ENCODE data around the gene CHRNB2.

Gene CHRNB2

GRCh38 chr1:154553056-154554030, 14.2 kb upstream of the CHRNB2 start:
- no peak for DNase-seq

GRCh38 chr1:154556422-154556821, 11.2 kb upstream of the CHRNB2 start:
- no peak for DNase-seq

- no peak for DNase-seq
Measured at GRCh38 chr1:154557248-154557938, 10.2 kb upstream of the CHRNB2 start.

- DNase-seq, result no peak
Measured at GRCh38 chr1:154557939-154558719, 9.4 kb upstream of the CHRNB2 start, which contains the start of gene UBE2Q1. TSS of gene UBE2Q1 (minus strand) at chr1:154558662. CDS start at chr1:154558553, 109 bp downstream.

GRCh38 chr1:154558720-154559465, 8.7 kb upstream of the CHRNB2 start:
- DNase-seq, result peak; percentile 99

- DNase-seq, result peak; percentile 91
Measured at GRCh38 chr1:154559466-154560044, 8.0 kb upstream of the CHRNB2 start.

GRCh38 chr1:154565876-154566275, 1.7 kb upstream of the CHRNB2 start:
- no peak for DNase-seq

GRCh38 chr1:154568157-154568815, 708 bp downstream of the CHRNB2 start:
- DNase-seq, result no peak

- DNase-seq, result no peak
Measured at GRCh38 chr1:154571244-154571963, 3.8 kb downstream of the CHRNB2 start.

- DNase-seq, result no peak
Measured at GRCh38 chr1:154571964-154572288, 4.3 kb downstream of the CHRNB2 start.

- DNase-seq, result no peak
Measured at GRCh38 chr1:154572468-154573167, 5.0 kb downstream of the CHRNB2 start.

- no peak for DNase-seq
Measured at GRCh38 chr1:154573168-154573510, 5.6 kb downstream of the CHRNB2 start.

- peak; percentile 30 for DNase-seq
Measured at GRCh38 chr1:154574716-154575115, 7.1 kb downstream of the CHRNB2 start.

GRCh38 chr1:154575147-154575927, 7.8 kb downstream of the CHRNB2 start:
- DNase-seq, result no peak

- DNase-seq, result no peak
Measured at GRCh38 chr1:154575951-154576566, 8.5 kb downstream of the CHRNB2 start.

GRCh38 chr1:154577346-154578057, 9.9 kb downstream of the CHRNB2 start:
- no peak for DNase-seq

- no peak for DNase-seq
Measured at GRCh38 chr1:154578058-154578418, 10.5 kb downstream of the CHRNB2 start.

GRCh38 chr1:154579374-154579773, 11.8 kb downstream of the CHRNB2 start:
- no peak for DNase-seq

Measured in NCI-H446 treated with DMSO at 0.1 percent for 48 hours (cell line).